HG03439 (cell line): Measurements from ENCODE around the gene NR5A1.

Source experiments
- ATAC-seq: cut with Tn5 transposase; IDR thresholded peaks from one replicate; pipeline ENCODE4 v1.9.1; 2021; ENCODE audit warnings: mild to moderate bottlenecking, moderate library complexity; ENCODE audit not compliant: unreplicated experiment

The NR5A1 gene

DNA sequence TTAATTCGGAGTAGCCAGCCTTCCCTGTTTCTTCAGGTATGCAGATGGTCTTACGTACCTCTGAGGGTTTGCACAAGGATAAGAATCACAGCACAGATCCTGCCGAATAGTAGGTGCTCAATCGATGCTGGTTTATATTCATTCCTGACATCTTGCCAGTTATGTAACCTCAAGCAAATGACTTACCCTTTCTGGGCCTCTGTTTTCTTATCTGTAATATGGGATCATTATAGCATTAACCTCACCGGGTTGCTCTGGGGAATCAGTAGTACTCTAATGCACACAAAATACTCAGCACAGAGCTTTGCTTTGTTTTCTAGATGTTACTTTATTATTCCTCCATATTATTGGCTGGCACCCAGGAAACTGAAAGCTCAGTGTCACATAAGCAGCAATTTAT lies 7.7 kb upstream of the NR5A1 start:
- ATAC-seq, result no peak

DNA sequence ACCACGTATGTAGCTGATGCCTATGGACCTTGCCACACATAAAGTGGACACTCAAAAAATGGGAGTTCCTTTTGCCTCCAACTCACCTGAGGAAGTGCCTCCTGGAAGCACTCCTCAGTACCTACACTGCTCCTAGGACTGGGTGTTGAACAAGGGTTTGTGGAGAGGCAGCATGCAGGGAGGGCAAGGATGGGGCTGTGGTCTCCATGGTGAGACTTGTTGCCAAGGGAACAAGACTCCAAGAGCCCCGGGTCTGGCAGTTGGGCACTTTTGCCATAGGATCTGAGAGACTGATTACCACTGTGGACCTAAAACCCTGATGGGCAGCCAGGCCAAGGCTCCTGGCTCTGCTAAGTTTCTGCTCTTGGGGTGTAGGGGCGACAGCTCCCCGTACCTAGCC lies 6.9 kb upstream of the NR5A1 start:
- no peak for ATAC-seq

DNA sequence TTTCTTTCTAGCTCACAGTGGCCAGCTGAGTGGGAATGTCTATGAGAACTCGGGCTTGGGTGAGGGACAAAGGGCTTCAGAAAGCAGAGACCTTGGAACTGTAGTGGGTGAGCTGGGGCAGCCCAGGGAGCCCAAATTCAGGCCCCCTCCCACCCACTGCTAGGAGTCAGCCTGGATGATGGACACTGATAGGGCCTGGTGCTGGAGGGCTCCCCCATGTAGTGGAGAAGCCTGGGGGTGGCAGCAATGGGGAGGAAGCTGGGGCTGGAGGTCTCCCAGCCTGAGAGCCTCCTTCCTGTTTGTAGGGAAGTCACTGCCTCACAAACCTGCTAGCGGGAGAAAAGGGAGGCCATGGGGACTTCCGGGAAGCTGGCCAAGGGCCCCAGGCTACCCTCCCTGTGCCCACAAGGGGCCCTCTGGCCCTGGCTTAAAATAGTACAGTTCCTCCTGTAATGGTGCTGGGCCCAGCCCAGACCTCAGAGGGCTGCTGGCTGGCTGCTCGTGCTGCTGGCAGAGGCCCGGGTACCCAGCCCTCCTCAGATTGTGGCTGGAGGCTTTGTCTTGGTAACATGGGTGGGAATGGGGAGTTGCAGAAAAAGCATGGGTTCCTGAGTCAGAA lies 6.3 kb upstream of the NR5A1 start:
- ATAC-seq, result no peak

DNA sequence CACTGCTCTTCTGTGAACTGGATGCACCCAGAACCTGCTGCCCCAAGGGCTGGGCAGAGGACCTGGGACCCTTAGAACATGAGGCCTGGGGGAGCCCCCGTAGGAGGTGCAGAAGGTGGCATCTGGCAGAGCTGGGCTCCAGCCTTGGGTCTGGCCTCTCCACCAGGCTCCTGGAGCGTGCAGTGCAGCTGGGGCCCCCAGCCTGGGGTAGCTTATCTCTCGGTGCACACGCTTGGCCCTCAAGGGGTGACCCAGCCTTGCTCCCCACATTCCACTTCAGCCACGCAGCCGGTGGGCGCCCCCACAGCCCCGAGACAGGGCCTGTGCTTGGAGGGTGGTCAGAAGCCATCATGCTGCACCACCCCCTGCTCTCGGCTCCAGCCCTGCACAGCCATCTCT lies 5.6 kb upstream of the NR5A1 start:
- ATAC-seq, result no peak

DNA sequence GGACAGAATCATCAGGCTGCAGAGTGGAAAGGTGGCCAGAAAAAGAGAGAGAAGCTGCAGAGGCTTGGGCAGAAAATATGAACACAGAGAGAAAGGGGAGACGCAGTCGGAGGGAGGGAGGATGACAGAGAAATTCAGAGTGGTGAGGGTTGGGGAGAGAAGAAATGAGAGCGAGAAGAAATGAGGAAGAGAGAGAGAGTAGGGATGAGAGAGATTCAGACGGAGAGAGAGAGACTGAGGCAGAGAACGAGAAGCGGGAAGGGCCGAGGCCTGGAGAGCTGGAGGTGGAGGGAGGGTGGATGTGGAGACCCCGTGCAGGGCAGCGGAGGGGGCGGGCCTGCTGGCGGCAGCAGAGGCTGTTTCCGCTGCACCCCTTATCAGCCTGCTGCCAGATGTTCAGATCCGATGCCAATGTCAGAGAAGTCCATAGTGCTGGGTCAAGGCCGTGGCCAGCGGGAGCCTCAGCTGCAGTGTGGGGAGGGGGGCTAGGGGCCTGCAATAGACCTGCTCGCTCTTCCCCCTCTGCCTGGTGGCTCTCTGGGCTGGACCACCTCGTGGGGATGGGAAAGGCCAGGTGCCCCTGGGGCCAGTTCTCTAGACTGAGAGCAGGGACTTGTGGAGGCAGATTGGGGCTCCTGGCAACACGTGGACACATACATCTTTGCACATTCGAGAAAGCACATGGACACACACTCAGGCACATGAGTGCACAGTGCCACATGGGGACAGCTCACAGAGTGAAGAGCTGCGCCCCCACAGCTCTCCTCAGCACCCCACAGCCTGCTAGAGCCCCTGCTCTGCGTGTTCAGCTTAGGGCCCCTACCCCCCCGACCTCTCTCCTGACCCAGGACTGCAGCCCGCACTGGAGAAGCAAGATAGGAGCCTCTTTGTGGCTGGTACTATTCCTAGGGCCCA lies 4.9 kb upstream of the NR5A1 start:
- no peak for ATAC-seq

DNA sequence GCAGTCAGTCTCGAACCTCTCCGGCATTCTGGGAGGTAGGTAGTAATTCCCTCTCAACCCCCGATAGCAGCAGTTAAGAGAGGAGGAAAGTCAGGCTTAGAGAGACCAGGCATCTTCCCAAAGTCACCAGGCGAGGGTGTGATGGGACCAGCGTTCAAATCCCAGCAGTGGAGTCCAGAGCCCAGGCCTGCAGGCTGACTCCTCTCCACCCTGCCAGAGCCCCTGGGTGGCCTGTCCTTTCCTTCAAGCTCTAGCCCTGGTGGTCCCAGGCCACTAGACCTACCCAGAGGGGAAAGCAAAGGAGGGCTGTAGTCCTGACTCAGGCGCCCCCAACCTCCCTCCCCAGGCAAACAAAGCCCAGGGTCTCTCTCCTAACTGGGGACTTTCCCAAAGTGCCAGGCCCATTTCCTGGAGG lies 4.2 kb upstream of the NR5A1 start:
- no peak for ATAC-seq

DNA sequence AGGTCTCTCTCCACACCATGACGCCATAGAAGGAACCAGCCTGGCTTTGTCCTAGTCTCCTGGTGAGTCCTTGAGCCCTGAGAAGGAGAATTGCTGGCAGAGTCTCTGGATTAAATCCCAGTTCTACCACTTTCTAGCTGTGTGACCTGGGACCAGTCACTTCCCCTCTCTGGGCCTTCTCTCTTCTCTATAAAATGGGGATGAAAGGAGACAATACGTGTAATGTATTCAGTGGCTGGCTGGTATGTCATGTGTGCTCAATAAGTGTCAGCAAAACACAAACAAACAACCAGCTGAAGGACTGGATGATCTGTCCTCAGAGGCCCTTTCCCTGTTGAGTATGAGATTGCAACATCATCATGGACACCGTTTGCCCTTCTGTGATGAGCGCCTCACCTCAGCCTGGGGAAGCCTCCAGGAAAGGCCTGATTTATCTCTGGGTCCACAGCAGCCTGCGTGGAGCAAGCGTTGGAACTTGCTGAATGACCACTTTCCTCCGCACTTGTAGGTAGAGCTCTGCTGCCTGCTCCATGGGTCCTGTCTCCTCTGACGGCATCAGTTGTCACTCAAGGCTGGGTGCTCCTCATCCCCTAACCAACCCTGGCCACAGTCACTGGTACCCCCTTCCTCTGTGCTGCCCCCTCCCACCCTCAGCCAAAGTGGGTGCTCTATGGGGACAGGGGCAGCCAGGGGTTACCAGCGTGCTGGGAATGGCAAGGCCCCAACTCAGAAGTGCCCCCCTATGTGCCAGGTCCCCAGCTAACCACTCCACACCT lies 3.6 kb upstream of the NR5A1 start:
- ATAC-seq, result no peak

DNA sequence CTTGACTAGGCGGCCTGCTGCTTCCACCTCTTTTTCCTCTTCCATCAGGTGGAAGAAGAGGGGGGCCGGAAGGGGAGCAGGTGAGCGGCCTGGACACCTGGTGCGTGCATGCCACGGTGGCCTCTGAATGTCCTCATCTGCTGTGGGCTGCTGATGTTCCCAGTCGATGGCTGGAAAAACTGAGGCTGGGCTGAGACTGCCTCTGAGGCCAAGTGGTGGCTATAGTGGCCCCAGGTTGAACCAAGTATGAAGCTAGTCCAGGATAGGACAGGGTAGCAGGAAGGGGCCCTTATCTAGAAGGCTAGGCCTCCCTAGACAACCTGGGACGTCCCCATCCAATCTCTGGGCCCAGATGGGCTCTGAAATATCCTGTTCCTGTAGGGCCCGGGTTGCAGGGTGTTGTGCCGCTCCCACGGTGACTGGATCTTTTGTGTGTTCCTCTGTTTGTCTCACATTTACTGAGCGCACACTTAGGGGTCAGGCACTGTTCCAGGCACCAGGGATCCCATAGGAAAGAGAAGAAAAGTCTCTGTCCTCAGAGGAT lies 753 bp upstream of the NR5A1 start:
- no peak for ATAC-seq

DNA sequence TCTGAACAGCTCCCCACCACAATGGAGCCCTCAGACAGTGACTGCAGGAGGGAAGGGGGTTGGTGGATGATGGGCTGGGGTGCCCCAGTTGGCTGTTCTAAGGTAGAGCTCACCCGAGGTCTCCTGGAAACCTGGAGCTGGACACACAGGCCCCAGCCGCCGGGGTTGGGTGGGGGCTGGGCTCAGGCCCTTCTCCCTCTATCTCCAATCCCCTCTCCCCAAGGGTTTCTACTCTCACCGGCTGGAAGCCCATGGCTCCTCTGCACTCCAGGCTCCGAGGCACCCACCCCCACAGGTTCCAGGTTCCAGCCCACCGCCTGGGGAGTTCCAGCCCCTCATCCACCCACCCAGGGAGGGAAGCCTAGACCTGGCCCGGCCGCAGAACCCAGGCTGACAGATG lies 766 bp downstream of the NR5A1 start:
- ATAC-seq, result no peak

DNA sequence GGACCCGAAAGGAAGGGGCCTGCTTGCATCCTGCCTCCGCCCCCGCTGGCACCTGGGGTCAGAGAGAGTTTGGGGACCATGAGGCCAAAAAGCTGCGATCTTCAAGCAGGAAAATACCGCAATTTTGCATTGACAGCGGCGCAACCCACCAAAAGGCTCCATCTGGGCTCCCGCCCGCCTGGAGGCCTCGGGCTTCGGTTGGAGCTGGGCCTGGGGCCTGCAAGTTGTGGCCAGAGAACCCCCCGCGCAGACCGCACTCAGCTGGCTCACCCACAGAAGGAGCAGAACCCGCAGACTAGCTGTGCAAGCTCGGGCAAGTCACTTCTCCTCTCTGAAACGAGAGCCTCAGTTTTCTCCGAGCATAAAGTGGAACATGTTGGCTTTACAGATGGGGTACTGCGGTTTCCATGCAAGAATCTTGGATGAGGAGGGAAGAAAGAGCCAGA lies 1.3 kb downstream of the NR5A1 start:
- no peak for ATAC-seq

DNA sequence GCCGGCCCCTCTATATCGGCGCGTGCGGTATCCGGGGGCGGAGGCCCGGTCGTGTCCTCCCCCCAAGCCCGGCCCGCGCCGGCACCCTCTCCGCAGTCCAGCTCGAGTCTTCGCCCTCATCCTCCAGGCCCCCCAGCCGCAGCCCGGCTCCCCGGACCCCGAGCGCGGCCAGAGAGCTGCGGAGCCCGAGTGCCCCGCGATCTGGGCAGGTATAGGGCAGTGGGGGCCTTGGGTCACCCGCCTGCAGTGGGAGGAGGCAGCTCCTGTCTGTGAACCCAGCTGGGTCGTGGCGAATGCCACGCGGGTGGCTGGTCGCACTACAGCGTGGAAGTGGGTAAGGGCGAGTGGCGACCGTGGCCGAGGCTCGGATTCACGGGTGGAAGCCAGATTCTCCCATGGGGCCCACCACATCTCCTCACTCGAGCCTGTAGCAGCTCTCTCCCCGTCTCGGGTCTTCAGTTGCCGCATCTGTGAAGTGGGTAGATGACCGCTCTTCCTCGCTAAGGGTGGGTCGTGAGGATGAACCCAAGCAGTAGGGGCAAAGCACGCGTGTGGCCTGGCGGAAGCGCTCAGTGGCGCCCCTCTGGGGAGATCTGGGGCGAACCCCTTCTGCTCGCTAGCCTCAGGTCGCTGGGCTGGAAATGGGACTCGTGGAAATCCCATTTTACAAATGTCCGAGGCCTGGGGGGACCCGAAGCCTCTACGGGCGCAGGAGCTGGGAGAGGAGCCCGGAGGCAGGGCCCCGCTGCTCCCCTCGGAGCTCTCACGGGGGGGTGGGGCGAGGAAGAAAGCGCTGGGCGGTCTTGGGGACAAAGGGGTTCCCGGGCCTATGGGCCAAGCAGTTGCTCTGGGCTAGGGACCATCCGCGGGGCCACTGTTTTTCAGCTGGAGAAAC lies 1.9 kb downstream of the NR5A1 start:
- no peak for ATAC-seq

DNA sequence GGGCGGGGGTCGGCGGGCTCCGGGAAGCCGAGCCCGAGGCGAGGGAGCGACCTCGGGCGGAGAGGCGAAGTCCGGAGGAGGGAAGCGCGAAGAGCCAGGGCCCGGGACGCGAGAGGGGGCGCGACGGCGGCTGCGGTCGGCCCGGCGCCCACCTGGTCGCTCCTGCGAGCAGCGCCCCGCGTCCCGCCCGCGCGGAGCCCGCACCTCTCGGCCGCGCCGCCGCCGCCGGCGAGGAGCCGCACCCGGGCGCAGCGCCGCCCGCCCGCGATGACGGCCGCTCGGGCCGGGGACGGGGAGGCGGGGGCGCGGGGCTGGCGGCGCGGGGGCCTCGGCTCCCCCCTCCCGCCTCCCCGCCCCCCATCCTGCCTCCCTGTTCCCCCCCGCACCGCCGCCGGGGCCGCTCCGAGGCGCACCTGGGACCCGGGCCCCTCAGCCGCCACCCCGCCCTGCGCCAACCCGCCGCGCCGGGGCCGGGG lies 2.6 kb downstream of the NR5A1 start:
- no peak for ATAC-seq

DNA sequence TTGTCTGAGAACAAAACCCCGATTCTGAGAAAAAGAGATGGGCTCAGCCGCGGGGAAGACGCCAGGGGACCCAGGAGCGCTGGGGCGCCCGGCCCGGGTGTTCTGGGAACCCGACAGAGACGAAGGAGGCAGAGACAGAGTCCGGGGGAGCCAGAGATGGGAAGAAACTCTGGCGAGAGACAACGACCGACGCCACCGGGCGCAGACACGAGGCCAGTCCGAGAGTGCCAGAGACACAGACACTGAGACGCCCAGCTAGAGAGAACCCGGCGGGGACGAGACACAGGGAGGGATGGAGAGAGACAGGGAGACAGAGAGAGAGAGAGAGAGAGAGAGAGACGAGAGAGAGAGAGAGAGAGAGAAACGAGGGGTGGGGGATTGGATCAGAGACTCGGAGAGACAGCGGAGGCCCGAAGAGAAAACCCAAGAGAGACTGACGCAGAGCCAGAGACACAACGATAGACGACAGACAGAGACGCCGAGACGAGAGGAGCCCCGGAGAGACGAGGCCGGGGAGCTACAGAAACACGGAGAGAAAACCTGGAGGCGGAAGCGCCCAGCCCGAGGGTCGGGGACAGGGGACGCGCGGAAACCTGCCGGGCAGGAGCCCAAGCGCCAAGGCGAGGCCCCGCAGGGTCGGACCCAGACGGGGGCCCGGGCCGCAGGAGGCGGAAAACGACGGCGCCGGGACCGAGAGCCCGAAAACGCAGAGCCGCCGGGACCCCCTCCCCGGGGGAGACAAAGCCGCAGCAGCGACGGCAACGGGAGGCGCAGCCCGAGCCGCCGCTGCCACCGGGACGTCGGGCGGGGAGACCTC lies 3.3 kb downstream of the NR5A1 start:
- no peak for ATAC-seq

DNA sequence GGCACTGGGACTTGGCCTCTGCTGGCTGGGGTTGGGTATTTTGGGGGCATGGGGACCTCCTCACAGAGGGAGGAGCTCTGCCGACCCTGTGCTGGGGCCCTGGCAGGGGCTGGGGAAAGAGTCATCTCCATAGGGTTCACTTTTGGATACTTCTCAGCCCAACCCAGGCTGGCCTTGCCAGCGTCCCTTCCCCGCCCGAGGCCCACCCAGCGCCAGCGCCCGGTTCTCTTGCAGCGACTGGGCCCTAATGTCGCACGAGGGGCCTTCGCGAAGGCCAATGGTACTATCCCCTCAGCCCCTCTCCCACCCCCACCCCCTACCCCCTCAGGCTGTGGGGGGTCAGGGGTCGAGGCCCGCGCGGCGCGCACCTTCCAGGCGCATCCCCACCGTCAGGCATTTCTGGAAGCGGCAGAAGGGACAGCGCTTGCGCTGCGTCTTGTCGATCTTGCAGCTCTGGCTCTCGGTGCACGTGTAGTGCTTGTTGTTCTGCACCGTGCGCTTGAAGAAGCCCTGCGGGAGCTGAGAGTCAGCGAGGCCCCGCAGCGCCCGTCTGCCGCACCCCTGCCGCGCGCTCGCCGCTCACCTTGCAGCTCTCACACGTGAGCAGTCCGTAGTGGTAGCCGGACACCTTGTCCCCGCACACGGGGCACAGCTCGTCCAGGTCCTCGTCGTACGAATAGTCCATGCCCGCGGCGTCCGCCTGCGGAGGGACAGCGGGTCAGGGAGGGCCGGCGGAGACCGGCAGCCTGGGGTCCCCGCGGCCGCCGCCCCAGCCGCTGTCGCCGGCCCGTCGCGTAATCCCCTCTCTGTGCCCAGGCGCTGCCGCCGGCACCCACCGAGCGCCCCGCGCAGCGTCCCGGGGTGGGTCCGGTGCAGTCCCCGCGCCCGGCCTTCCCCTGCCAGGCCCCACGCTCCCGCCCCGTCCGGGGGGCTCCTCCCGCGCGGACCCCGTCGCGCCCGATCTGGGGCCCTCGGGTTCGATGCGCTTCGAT lies 4.2 kb downstream of the NR5A1 start:
- no peak for ATAC-seq

DNA sequence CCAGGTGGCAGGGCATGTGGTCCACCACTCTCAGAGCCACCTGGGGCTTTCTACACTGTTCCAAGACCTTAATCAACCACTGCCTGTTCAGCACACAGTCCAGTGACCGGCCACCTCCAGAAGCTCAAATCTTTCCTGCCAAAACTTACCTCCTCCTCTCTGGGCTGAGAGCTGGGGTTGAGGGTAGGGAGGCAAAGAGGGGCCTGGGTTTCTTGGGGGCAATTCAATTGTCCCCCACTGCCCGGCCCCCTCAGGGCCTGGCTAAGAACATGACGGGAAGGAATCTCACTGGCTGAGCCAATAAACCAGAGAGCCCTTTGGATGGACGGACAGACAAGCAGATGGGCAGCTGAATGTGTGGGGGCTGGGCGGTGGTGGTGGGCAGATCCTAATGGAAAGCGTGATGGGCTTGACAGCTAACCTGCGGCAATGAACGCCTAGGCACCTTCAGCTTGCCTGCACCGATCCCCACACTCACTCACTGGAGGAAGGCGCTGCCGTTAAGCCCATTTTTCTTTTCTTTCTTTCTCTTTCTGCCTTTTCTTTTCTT lies 5.4 kb downstream of the NR5A1 start:
- no peak for ATAC-seq

DNA sequence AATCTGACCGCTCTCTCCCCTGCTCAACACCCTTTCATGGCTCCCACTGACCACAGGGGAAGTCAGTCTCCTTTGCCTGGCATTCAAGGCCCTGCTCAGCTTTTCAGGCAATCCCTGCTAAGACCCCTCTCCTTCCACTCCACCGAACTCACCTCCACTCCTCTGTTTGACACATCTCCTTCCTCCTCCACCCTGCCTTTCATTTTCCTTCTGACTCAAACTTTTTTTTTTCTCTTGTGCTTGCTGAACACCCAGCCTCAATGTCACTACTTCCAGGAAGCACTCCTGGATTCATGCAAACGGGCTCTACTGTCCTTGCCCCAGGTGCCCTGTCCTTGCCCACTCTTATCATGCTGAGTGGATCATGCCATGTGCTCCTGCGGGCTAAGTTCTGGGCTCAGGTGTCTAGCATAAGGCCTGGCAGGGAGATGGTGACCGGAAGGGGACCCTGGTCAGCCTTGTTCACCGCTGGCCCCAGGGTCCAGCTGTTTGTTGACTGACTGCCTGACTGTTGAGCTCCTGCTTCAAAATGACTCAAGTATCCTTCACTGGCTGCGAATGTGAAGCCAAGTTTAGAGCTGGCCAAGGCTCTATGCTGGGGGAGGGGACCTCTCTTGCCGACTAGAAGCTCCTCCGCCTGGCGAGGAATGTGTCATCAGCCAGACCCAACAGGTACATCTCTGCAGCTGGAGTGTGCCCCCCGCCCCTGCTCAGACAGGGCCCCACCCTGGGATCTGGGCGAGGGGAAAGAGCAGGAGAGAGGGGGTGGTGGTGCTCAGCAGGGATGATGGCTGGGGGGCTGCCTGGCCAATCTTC lies 6.2 kb downstream of the NR5A1 start:
- ATAC-seq, result no peak
